NCI-H510A treated with DMSO at 0.1 percent for 48 hours (cell line): ENCODE results near the gene CNPPD1.

Source experiments
- DNase-seq: peaks from one replicate; lab custom pipeline; 2025; lab: John Stamatoyannopoulos, UW

The CNPPD1 gene

GRCh38 chr2:219176818-219177551 is at the start of gene CNPPD1:
Gene CNPPD1 (minus strand): TSS chr2:219176925. CDS start chr2:219176828, 97 bp downstream.
- peak; percentile 86 for DNase-seq

GRCh38 chr2:219225350-219225749 is 48.6 kb upstream of the CNPPD1 start:
- no peak for DNase-seq

GRCh38 chr2:219223831-219224610 is 47.3 kb upstream of the CNPPD1 start:
- DNase-seq, result no peak

GRCh38 chr2:219221957-219222518 is 45.3 kb upstream of the CNPPD1 start:
- no peak for DNase-seq

GRCh38 chr2:219220652-219221402 is 44.1 kb upstream of the CNPPD1 start:
- DNase-seq, result no peak

GRCh38 chr2:219219784-219220532 is 43.2 kb upstream of the CNPPD1 start:
- no peak for DNase-seq

- DNase-seq, result peak; percentile 93
Observed at GRCh38 chr2:219218732-219219701, 42.3 kb upstream of the CNPPD1 start, which contains the start of gene ABCB6. Gene ABCB6 (minus strand): TSS chr2:219218958. CDS start chr2:219218673, 285 bp downstream.

- DNase-seq, result peak; percentile 54
Observed at GRCh38 chr2:219218217-219218731, 41.5 kb upstream of the CNPPD1 start.

GRCh38 chr2:219216535-219216915 is 39.8 kb upstream of the CNPPD1 start:
- DNase-seq, result no peak

GRCh38 chr2:219215871-219216534 is 39.3 kb upstream of the CNPPD1 start:
- DNase-seq, result no peak

GRCh38 chr2:219214786-219215185 is 38.1 kb upstream of the CNPPD1 start:
- no peak for DNase-seq

GRCh38 chr2:219214141-219214540 is 37.4 kb upstream of the CNPPD1 start:
- DNase-seq, result no peak

- no peak for DNase-seq
Observed at GRCh38 chr2:219213486-219214071, 36.9 kb upstream of the CNPPD1 start.

- no peak for DNase-seq
Observed at GRCh38 chr2:219213026-219213415, 36.3 kb upstream of the CNPPD1 start.

- DNase-seq, result no peak
Observed at GRCh38 chr2:219210886-219211362, 34.2 kb upstream of the CNPPD1 start.

GRCh38 chr2:219210196-219210885 is 33.6 kb upstream of the CNPPD1 start:
- no peak for DNase-seq

- no peak for DNase-seq
Observed at GRCh38 chr2:219209236-219210195, 32.8 kb upstream of the CNPPD1 start.
